CD14-positive monocyte (primary cell): ENCODE data around the gene ARHGEF16. TPM values are rescaled to one million over a fixed set of nuclear protein-coding genes. Genes with fewer than 3 reads are reported as not detected.

Experiments used
- DNase-seq, 3 donors: peaks; one replicate each; pipeline ENCODE4 v3.0.0-alpha.2; 2011 to 2022
- H2AFZ ChIP-seq: 2 replicates; pipeline ENCODE4 v1.6.0; 2012; ENCODE audit warnings: mild to moderate bottlenecking, low read depth, low read length, inconsistent platforms; ENCODE audit not compliant: insufficient read depth, poor library complexity, severe bottlenecking
- H3K27ac ChIP-seq, 2 donors: 1 replicate in 1 of 2; 2 replicates in 1 of 2; pipeline ENCODE4 v1.5.1; 2012 to 2013; ENCODE audit warnings: low read length in 2 of 2, control low read depth in 1 of 2, inconsistent platforms in 1 of 2, low read depth in 1 of 2, mild to moderate bottlenecking in 1 of 2
- H3K27me3 ChIP-seq, 2 donors: one replicate each; pipeline versions ENCODE4 v1.6.0 to v1.6.1; 2011 to 2013; ENCODE audit warnings: low read length in 2 of 2; ENCODE audit not compliant: control insufficient read depth in 2 of 2, insufficient read depth in 2 of 2
- H3K36me3 ChIP-seq, 2 donors: replicated peaks in 1 of 2; 1 replicate in 1 of 2; 2 replicates in 1 of 2; pipeline versions ENCODE4 v1.5.1 to v1.6.1; 2012 to 2013; ENCODE audit warnings: low read length in 2 of 2, control low read depth in 1 of 2, inconsistent platforms in 1 of 2, mild to moderate bottlenecking in 1 of 2; ENCODE audit not compliant: insufficient read depth in 2 of 2, control insufficient read depth in 1 of 2
- H3K4me1 ChIP-seq, 2 donors: 1 replicate in 1 of 2; 2 replicates in 1 of 2; pipeline versions ENCODE4 v1.5.1 to v1.6.1; 2012 to 2013; ENCODE audit warnings: low read length in 2 of 2, control low read depth in 1 of 2, inconsistent platforms in 1 of 2, mild to moderate bottlenecking in 1 of 2, moderate library complexity in 1 of 2; ENCODE audit not compliant: insufficient read depth in 2 of 2, control insufficient read depth in 1 of 2
- H3K4me2 ChIP-seq: replicated peaks from 2 replicates; pipeline ENCODE3; 2012; ENCODE audit warnings: low read length, moderate library complexity, mild to moderate bottlenecking; ENCODE audit not compliant: poor library complexity, severe bottlenecking; ENCODE audit errors: extremely low read depth
- H3K4me3 ChIP-seq, 3 experiments: fragments of 200-600 bp in 1 of 3; sonication (generic) in 1 of 3; replicated peaks in 1 of 3; 1 replicate in 2 of 3; 2 replicates in 1 of 3; pipeline ENCODE4 v1.5.1; 2011 to 2013; ENCODE audit warnings: low read length in 3 of 3, mild to moderate bottlenecking in 3 of 3, control low read depth in 2 of 3, low read depth in 2 of 3, inconsistent platforms in 1 of 3, moderate library complexity in 1 of 3
- H3K79me2 ChIP-seq: 2 replicates; pipeline ENCODE4 v1.6.0; 2012; ENCODE audit warnings: mild to moderate bottlenecking, control low read depth, inconsistent platforms, low read length, moderate library complexity; ENCODE audit not compliant: insufficient read depth
- H3K9ac ChIP-seq: 2 replicates; pipeline ENCODE4 v1.6.0; 2017; ENCODE audit warnings: low read length, mild to moderate bottlenecking; ENCODE audit not compliant: insufficient read depth, poor library complexity, severe bottlenecking
- H3K9me3 ChIP-seq, 2 donors: replicated peaks in 1 of 2; 1 replicate in 1 of 2; 2 replicates in 1 of 2; pipeline versions ENCODE4 v1.5.1 to v1.6.1; 2012 to 2013; ENCODE audit warnings: low read length in 2 of 2, control low read depth in 1 of 2; ENCODE audit not compliant: control insufficient read depth in 1 of 2, insufficient read depth in 1 of 2
- H4K20me1 ChIP-seq: 2 replicates; pipeline ENCODE4 v1.6.0; 2012; ENCODE audit warnings: mild to moderate bottlenecking, low read length, control low read depth, moderate library complexity; ENCODE audit not compliant: insufficient read depth
- H3K27ac Mint-ChIP-seq, 7 donors: one replicate each; pipeline ENCODE4 v1.8.0; 2020; ENCODE audit warnings: mild to moderate bottlenecking in 7 of 7, mixed read lengths in 7 of 7, moderate library complexity in 6 of 7, inconsistent platforms in 2 of 7
- H3K27me3 Mint-ChIP-seq, 3 donors: one replicate each; pipeline ENCODE4 v1.8.0; 2021 to 2022; ENCODE audit warnings: low read depth in 3 of 3, mild to moderate bottlenecking in 3 of 3, mixed read lengths in 3 of 3, moderate library complexity in 3 of 3, inconsistent platforms in 1 of 3
- H3K36me3 Mint-ChIP-seq, 2 donors: one replicate each; pipeline ENCODE4 v1.8.0; 2020; ENCODE audit warnings: mixed read lengths in 2 of 2, inconsistent platforms in 1 of 2, mild to moderate bottlenecking in 1 of 2
- H3K4me1 Mint-ChIP-seq: one replicate; pipeline ENCODE4 v1.8.0; 2020; ENCODE audit warnings: mild to moderate bottlenecking, mixed read lengths
- H3K4me3 Mint-ChIP-seq, 2 donors: one replicate each; pipeline ENCODE4 v1.8.0; 2020; ENCODE audit warnings: mild to moderate bottlenecking in 2 of 2, mixed read lengths in 2 of 2, moderate library complexity in 1 of 2
- H3K9me3 Mint-ChIP-seq, 7 donors: one replicate each; pipeline ENCODE4 v1.8.0; 2020 to 2022; ENCODE audit warnings: mixed read lengths in 7 of 7, mild to moderate bottlenecking in 6 of 7, moderate library complexity in 6 of 7, inconsistent platforms in 2 of 7
- CTCF ChIP-seq: fragments of 200-600 bp; IDR thresholded peaks from one replicate; pipeline ENCODE4 v1.8.0; 2022; ENCODE audit warnings: antibody characterized with exemption, mild to moderate bottlenecking
- WGBS: methylation state at CpG from one replicate; pipeline ENCODE4 v1.1.5; 2013; ENCODE audit warnings: missing lambda C conversion rate; ENCODE audit not compliant: insufficient coverage; 5-methylcytosine and 5-hydroxymethylcytosine counted together
- intact Hi-C, 2 donors: fragments of 100-400 bp; cut with micrococcal nuclease; formaldehyde crosslinking; loops; one replicate each; pipeline versions ENCODE4 v1.15.0 to v1.15.1; 2023
- polyA plus RNA-seq, 3 donors: library from polyadenylated mRNA; depleted of rRNA in 1 of 3; unstranded in 2 of 3; stranded (reverse) in 1 of 3; fragments of 300-500 nt in 2 of 3; fragments of >200 nt in 1 of 3; fragmentation: Illumina TruSeq in 2 of 3; gene quantifications; 1 replicate in 2 of 3; 2 replicates in 1 of 3; pipeline ENCODE4 v1.2.3, GENCODE V29; 2012 to 2021

ARHGEF16 gene
- polyA plus RNA-seq, 3 donors = not detected

GRCh38 chr1:3483801-3484444 is 29.5 kb downstream of the ARHGEF16 start:
- TF ChIP-seq CTCF = peak; percentile 87

GRCh38 chr1:3485016-3485415 is 30.6 kb downstream of the ARHGEF16 start:
- no peaks in the 10 kb centered on the region for H3K4me1 Mint-ChIP-seq
- H3K9me3 ChIP-seq = peaks cover 0 to 5% of the 10 kb centered on the region in 2 donors
- no peaks in the 10 kb centered on the region for H3K79me2 ChIP-seq
- no peak for DNase-seq
- no peaks in the 10 kb centered on the region for H3K4me1 ChIP-seq
- intact Hi-C loops = no loop called here
- peaks cover 2 to 4% (median 3%) of the 10 kb centered on the region in 3 donors for H3K27me3 Mint-ChIP-seq
- no peak overlapping the region for H3K4me3 ChIP-seq
- H3K27ac Mint-ChIP-seq = no peak overlapping the region
- no peak overlapping the region for H2AFZ ChIP-seq
- H3K9ac ChIP-seq = no peak overlapping the region
- no peak overlapping the region for H3K4me2 ChIP-seq
- no peak overlapping the region for H3K27ac ChIP-seq
- H3K36me3 ChIP-seq = no peaks in the 10 kb centered on the region
- H4K20me1 ChIP-seq = no peaks in the 10 kb centered on the region
- no peak overlapping the region for H3K4me3 Mint-ChIP-seq
- no peak for TF ChIP-seq CTCF
- no peaks in the 10 kb centered on the region for H3K27me3 ChIP-seq
- H3K9me3 Mint-ChIP-seq = peaks cover 0 to 15% (median 6%) of the 10 kb centered on the region in 7 donors
- WGBS = 92% methylated on average over 11 of the region's 14 CpGs
- H3K36me3 Mint-ChIP-seq = no peaks in the 10 kb centered on the region

More at GRCh38 chr1:3483801-3484444, 29.5 kb downstream of the ARHGEF16 start:
- peaks cover 0 to 12% (median 4%) of the 10 kb centered on the region in 7 donors for H3K9me3 Mint-ChIP-seq
- H3K36me3 Mint-ChIP-seq = no peaks in the 10 kb centered on the region
- H3K4me3 Mint-ChIP-seq = no peak overlapping the region
- Histone ChIP-seq H3K27ac (no peak overlapping the region), H4K20me1 (no peaks in the 10 kb centered on the region), H3K4me3 (no peak overlapping the region), H3K9me3 (peaks cover 0 to 3% of the 10 kb centered on the region in 2 donors), H2AFZ (no peak overlapping the region), H3K36me3 (no peaks in the 10 kb centered on the region), H3K4me1 (no peaks in the 10 kb centered on the region), H3K9ac (no peak overlapping the region), H3K4me2 (no peak overlapping the region), H3K27me3 (no peaks in the 10 kb centered on the region), H3K79me2 (no peaks in the 10 kb centered on the region)
- DNase-seq = peak in 2 of 3 donors; percentile 7 to 27
- no peaks in the 10 kb centered on the region for H3K4me1 Mint-ChIP-seq
- H3K27ac Mint-ChIP-seq = no peak overlapping the region
- WGBS = 57% methylated on average over 31 of the region's 31 CpGs
- intact Hi-C loops = loop anchor here in 1 of 2 donors (1.0 kb wide), 1 partner anchor 31 kb away; no protein-coding TSS in a partner anchor
- peaks cover 2 to 4% (median 3%) of the 10 kb centered on the region in 3 donors for H3K27me3 Mint-ChIP-seq
